ENCODE measurements around the gene KRT84.

DNA sequence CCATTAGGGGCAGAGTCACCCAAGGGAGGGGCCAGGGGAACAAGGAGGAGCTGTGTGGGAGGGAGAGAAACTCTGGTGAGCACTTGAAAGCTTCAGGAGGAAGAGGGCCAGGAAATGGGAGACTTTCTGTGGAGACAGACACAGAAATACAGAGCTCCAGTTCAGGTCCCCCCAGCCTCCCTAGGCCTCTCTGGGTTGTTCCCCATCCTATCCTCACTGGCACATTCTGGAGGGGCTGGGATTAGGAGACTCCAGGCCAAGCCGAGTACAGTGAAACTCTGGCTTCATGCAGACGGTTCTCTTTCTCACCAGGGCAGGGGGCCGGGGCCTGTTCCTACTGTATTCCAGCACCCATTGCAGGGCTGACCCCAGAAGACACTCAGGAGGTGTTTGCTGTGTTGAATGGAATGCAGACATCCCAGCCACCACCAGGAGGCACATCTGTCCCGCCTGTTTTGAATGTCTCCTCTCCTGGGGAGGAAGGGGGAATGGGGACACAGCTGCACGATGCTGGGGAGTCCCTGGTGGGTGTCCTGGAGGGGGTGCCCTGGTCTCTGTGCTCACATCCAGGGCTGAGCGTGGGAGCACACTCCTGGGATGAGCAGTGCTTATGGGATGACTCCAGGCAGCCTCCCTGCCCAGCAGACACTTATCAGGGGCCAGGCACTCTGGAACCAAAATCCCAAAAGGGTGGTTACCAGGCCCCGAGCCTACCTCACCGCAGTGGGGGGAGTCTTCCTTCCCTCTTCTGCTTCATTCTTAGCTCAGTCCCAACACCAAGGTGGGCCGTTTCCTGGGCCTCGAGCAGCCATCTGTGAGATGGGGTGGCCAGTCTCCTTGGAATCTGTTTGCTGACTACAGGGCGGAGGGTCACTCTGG is 5.5 kb upstream of the KRT84 start:
- TF ChIP-seq ATF7 (IDR thresholded peaks at IDR 0.05) (no peak), ZNF121 (CRISPR knock-in tag; conservative IDR thresholded peaks at IDR 0.05) (no peak), LCOR (CRISPR knock-in tag; IDR thresholded peaks at IDR 0.05) (no peak), HMGN3 (IDR thresholded peaks at IDR 0.05; ENCODE audit: borderline replicate concordance, extremely low read depth, insufficient read length, low read depth, low read length) (no peak), EP300 (IDR thresholded peaks at IDR 0.05; ENCODE audit: low read length) (no peak), RAD21 (CRISPR knock-in tag; conservative IDR thresholded peaks at IDR 0.05 in 1 of 2, IDR thresholded peaks at IDR 0.05 in 1 of 2) (peak; percentile 29 to 59; a peak in 3 of 4 replicates)
